DMS53 (cell line): ENCODE results near the gene LHX3.

Source experiments
- DNase-seq: peaks from one replicate; lab custom pipeline; 2025; lab: John Stamatoyannopoulos, UW

The LHX3 gene

GRCh38 chr9:136204838-136205706 is at the start of gene LHX3:
LHX3 (minus strand) TSS chr9:136205128; CDS start chr9:136205012, 116 bp downstream.
- DNase-seq: peak; percentile 44

GRCh38 chr9:136253246-136254130 is 48.6 kb upstream of the LHX3 start:
- no peak for DNase-seq

DNA sequence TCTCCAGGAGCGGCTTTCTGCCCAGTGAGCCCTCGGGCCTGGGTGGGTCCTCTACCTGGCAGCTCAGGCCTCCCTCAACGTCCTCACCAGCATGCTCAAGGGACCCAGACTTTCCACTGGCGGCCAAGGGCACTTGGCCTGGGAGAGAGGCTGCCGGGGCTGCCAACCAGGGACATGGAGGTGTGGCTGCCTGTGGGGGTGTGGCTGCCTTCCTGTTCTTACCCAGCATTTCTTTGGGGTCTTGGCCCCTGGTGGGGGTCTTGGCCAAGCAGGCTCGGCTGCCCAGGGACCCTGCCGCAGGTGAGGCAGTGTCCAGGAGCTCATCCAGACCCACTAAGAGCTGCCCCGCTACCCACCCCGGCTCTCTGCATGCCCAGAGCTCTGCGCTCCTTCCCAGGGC is 47.9 kb upstream of the LHX3 start:
- DNase-seq: no peak

DNA sequence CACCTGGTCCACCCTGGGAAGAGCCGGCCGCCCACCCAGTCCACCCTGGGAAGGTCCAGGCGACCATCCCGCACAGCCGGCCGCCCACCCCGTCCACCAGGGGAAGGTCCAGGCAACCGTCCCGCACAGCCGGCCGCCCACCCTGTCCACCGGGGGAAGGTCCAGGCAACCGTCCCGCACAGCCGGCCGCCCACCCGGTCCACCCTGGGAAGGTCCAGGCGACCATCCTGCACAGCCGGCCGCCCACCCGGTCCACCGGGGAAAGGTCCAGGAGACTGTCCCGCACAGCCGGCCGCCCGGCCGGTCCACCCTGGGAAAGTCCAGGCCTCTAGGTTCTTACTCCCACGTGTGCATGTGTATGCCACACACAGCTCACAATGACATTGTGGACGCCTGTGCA is 47.4 kb upstream of the LHX3 start:
- no peak for DNase-seq

GRCh38 chr9:136251264-136252115 is 46.6 kb upstream of the LHX3 start:
- DNase-seq: peak; percentile 32

- DNase-seq: no peak
These were observed 45.7 kb upstream of the LHX3 start for GRCh38 chr9:136250676-136251075.

DNA sequence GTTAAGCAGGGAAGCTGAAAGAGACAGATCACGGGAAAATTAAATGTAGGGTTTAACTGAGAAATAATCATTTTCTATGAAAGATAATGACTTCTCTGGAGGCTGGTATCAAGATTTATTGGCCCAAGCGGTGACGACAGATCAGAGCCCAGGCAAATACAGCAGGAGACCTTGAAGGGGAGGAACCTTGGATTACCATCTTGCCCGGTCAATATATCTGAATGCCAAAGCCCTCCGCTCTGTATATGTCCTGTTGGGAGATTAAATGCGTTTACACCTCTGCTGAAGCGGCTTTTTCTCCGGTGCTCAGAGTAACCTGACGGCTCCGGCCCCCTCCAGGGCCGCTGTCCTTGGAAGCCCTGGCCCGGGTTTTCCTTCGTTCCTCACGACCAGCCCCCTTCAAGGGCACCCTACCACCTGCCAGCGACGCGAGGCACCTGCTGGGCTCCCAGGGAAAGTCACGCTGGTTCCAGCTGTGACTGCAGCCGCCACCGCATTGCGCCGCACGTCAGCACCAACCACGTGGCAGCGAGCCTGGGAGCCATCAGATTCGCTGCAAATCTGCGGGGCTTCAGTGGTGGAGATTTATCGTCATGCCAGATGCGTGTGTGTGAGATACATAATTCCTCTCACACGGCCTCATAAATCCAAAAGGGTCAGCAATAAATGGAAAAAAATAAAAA is 45.1 kb upstream of the LHX3 start:
- peak; percentile 91 for DNase-seq

DNA sequence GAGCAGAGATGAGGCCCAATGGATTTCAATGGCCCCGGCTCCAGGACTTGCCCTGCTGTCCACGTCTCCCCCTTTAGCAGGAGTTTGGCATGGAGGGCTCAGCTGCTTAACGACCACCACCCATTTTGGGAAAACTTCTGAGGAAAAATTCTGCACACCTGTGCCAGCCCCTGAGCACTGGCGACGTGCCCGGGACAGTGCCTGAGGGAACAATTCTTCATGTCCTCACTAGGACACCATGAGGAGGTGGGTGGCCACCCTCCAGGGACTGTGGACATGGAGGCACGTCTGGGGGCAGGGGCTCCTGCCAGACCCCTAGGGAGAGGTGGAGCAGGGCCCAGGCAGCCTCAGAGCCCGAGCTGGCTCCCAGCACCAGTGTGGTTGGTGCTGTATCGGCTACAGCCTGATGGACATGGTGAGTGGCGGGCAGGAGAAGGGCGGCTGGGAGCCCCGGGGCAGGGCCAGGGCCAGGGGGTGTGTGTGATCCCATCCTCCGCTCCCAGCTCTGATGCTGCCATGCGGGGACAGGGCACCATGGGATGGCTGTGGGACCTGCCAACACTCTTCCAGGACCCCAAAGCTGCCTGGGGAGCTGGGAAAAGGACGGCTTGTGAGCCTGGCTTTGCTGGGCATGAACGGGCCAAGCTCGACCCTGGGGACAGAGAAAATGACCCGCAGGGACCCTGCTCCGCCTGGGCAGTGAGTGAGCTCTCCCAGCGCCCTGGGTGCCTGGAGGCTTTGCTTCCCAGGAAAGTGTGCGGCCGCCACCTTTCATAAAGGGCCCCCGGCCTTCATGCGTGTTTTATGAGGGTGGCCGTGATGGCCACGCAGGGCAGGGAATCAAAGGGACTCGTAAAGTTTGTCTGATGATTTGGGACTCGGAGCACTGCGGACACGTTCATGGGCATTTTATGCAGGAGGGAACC is 44.3 kb upstream of the LHX3 start:
- DNase-seq: no peak

GRCh38 chr9:136247947-136248637 is 43.2 kb upstream of the LHX3 start:
- DNase-seq: no peak

DNA sequence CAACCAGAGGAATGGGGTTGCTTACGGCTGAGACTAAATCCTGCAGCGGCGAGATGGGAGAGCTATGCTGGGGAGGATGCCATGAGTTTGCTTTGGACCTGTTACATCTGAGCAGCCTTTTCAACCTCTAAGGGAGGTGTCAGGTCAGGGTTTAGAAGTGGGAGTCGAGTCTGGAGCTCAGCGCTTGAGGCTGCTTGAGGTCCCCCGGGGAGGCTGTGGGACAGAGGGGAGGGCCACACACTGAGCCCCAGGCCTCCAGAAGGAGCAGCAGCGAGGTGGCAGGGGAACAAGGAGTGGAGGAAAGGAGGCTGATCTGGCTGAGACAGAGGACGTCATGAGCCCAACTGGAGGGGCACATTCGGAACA is 42.6 kb upstream of the LHX3 start:
- no peak for DNase-seq

GRCh38 chr9:136246849-136247550 is 42.1 kb upstream of the LHX3 start:
- DNase-seq: no peak

DNA sequence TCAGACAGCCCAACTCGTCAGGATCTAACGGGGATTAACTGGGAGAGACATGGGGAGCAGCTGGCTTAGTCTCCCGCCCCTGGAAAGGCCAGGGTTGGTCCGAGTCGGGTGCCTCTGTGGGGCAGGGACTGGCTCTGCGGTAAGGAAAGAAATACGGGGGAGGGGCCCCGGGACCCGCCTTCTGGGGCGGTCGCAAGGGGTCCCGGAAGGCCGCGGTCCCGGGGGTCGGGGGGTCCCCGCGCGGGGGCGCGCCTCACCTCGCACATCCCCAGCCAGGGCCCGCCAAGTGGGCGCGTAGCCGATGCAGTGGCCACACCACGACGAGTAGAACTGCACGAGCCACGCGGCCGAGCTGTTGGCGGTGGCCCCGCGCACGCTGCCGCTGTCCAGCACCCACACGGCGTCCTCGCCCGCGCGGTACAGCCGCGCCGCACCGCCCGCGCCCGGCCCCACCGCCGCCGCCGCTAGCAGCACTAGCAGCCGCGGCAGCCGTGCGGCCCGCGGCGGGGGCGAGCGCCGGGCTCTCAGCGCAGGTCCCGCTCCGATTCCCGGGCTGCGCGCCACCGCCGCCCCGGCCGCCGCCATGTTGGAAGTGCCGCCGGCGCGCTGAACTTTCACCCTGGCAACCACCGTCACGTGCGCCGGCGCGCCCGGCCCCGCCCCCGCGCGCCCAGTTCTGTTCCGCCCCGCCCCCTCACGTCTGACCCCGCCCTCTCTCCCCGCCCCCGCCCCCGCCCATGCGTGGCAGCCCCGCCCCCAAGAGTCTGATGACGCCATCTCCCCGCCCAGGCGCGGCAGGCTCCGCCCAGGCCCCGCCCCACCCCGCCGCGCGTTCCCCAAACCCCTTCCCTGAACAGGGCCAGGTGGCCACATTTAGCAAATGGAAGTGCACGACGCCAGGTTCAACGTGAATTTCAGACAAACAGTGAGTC is 40.6 kb upstream of the LHX3 start, which contains the start of gene QSOX2:
Gene QSOX2, minus strand, starts transcription at position 594 of the 932 bp plus-strand sequence. Its CDS starts 9 bp downstream, at position 585.
- peak; percentile 90 for DNase-seq

DNA sequence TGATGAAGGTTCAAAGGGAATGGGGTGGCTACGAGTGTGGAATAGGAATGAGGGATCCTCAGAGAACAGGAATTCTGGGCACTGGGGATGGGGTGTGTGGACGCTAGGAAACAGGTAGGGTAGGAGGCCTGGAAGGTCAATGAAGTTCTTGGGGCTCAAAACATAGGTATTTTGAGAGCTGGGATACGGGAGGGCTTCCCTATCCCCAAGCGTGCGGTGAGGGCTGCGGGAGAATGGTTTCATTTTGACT is 40.0 kb upstream of the LHX3 start:
- no peak for DNase-seq

DNA sequence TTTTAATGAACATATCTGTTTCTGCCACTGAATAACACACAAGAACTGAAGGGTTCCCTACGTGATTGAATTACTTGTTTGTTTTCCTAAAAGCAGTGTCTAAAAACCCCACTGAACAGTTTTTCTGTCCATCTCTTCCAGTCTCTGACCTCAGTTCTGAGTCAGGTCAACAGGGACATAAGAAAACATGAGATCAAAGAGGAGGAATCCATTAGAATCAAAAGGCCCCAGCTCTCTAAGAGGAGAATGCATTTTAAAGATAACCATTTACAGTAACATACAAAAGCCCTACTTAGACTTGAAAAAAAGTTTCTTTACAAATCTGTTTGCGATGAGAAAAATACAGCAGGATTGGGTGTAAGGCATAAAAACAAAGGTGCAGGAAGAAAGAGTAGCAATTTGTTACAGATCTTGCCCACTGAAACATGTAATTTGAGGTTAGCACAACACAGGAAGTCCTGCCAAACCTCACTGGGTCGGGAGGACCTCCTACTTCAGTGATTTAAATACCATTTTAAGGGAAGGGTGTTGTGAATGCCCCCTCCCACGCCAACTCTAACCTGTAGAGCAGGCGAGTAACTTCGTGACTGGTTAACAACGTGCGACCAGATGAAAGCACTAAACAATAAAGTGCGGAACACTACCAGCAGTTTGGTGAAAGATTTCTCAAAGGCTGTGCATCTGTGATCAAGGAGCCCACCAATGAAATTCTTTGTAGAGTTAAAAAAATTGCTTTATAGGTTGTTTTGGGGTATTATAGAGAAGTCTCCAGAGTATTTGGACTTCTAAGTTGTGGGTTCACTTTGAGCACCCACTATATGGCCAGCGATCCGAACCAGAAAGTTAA is 39.4 kb upstream of the LHX3 start:
- no peak for DNase-seq

- DNase-seq: no peak
These were observed 38.7 kb upstream of the LHX3 start for GRCh38 chr9:136243631-136244030.

DNA sequence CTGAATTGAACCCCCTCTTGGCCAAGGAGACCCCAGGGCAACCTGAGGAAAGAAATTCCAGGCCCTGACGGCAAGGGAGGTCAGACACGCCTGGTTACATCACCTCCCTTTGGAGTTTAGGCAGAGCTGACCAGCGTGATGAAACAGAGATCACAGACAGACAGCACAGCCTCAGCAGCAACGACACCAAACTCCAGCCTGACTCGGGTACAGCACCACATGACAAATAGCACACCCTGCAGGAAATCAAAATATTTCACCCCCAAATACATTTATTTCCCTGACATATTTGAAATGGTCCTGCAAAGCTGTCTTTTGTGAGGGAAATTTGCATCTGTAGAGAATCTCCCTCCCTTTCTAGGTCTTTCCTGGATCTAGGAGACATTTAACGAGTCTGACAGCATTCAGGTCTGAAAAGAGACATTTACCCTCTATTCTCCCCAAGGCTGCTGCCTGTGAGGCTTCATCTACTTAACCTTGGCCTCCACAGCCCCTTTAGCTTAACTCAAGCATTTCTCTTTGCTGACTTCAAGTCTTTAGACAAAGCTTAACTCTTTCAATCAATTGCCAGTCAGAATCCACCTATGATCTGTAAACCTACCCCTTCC is 38.1 kb upstream of the LHX3 start:
- no peak for DNase-seq

DNA sequence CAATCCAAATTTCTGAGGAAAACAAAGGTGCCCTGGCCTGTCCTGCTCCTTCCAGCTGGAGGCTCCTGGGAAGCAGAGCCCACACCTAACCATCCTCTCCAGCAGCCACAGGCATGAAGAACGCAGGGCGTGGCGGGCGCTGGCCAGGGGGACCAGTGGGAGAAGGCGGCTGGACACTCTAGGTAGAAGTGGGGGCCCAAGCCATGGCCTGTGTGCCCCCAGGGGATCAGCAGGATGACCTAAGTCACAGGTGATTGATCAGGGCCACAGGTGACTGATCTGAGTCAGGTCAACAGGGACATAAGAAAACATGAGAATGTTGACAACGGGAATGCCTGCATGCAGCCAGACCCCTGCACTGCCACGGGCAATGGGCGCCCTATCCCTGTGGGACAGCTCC is 37.3 kb upstream of the LHX3 start:
- no peak for DNase-seq
